ENCODE results near the gene SLC5A1. TPM values are rescaled to one million over a fixed set of nuclear protein-coding genes. Genes with fewer than 3 reads are reported as not detected.

The SLC5A1 gene
- total and polyA plus RNA-seq, 9 of the 15 experiments (the other 6 are each of a cell fraction or from before 2014, with no cell fraction given) = not detected

GRCh38 chr22:31998784-31999385 is 44.2 kb upstream of the SLC5A1 start:
- Histone ChIP-seq H3K9me3 (replicated peaks; ENCODE audit: control insufficient read depth, insufficient read depth, low read depth, low read length) (no peaks in the 10 kb centered on the region), H3K27me3 (ENCODE audit: control insufficient read depth in 2 of 2, insufficient read depth in 2 of 2, low read length in 2 of 2) (no peaks in the 10 kb centered on the region), H3K79me2 (ENCODE audit: control insufficient read depth, insufficient read depth, low read length) (no peaks in the 10 kb centered on the region), H3K9me1 (ENCODE audit: control insufficient read depth, insufficient read depth, low read length) (no peaks in the 10 kb centered on the region), H3K4me3 (no peak overlapping the region), H3K36me3 (ENCODE audit: control insufficient read depth, insufficient read depth, low read length) (no peaks in the 10 kb centered on the region), H3K27ac (ENCODE audit: extremely low read depth, low read depth, low read length) (no peak overlapping the region), H3K4me2 (ENCODE audit: insufficient read depth, low read length) (no peak overlapping the region), H4K20me1 (replicated peaks; ENCODE audit: control insufficient read depth, insufficient read depth, low read length) (no peaks in the 10 kb centered on the region), H2AFZ (ENCODE audit: low read depth, low read length) (no peak overlapping the region), H3K4me1 (replicated peaks in 1 of 2; ENCODE audit: control insufficient read depth in 2 of 2, insufficient read depth in 2 of 2, low read length in 2 of 2) (no peaks in the 10 kb centered on the region), H3K9ac (ENCODE audit: insufficient read depth in 1 of 2, low read depth in 2 of 2, low read length in 2 of 2) (no peak overlapping the region)
- no peak for FAIRE-seq
- DNase-seq (ENCODE audit: extremely low read depth in 1 of 4, low spot score in 3 of 4) = no peak
- in situ Hi-C loops (cut with MboI) (no loop called here), intact Hi-C loops (cut with micrococcal nuclease) (no loop called here)
- BruUV-seq (replicated peaks) = no TSS peak
- TF ChIP-seq HINFP (tag; conservative IDR thresholded peaks at IDR 0.05; ENCODE audit: low read depth) (no peak), RBM25 (IDR thresholded peaks at IDR 0.05; ENCODE audit: low read depth, low read length, severe bottlenecking) (no peak), LEF1 (IDR thresholded peaks at IDR 0.05) (no peak), ZNF316 (IDR thresholded peaks at IDR 0.05) (peak; percentile 35; the same call in 1 of the 2 replicates), C11orf30 (IDR thresholded peaks at IDR 0.05; ENCODE audit: low read depth) (peak; percentile 17; the same call in 1 of the 2 replicates)
- ATAC-seq = no peak
- WGBS (ENCODE audit: insufficient coverage, low coverage, missing lambda C conversion rate) = 2% methylated on average over 3 of the region's 3 CpGs
- POLR2A ChIA-PET = interaction anchor here (1.0 kb wide), 1 partner anchor 91 kb away, joined by 3 read pairs; no protein-coding TSS in a partner anchor
- CTCF ChIA-PET (ENCODE audit: low intra/inter-chr PET ratio) = no interaction called here

Data from K562 (cell line).